SIG-M5 (cell line): Measurements from ENCODE around the gene RERE.
A peak's percentile ranks its signal among the peaks of the same experiment; 100 is the strongest.
"Not testable (repeated sequence)": the region's sequence is repeated elsewhere in the genome, so short reads cannot be mapped to it uniquely, and the experiment has no call there.

ENCODE experiments used
- DNase-seq: peaks from one replicate; lab custom pipeline; 2025; lab: John Stamatoyannopoulos, UW

RERE gene

DNA sequence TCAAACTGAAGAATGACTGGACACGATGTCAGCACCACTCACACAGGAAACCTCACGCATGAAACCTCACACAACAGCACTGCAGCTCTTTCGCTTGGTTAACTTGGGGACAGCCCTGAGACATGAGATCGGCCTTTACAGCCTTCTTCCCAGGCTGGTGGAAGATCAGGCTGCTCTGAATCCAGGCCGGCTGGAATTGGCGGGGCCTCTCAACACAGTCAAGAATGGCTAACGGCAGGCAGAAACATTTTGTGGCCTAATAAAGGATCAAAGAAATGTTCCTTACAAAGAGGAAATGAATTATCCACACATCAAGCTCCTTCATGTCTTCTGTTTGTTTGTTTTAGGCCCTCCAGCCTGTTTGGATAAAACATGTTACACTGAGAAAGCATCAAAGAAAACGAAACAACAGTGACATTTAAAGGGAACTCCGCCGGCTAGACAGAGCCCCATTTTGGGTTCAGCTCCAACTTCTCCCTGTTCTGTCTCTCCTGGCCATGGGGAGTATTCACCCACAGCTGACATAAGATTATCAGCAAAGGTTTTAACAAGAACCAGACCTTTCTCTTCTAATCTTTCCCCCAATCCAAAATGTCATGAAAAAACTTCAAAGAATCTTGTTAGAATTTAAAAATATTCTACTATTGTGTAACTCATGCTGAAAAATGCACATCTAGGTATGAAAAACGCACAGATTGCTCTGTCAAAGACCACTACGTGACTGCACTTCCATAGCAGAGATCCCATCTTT lies 368.4 kb downstream of the RERE start:
- DNase-seq: no peak

DNA sequence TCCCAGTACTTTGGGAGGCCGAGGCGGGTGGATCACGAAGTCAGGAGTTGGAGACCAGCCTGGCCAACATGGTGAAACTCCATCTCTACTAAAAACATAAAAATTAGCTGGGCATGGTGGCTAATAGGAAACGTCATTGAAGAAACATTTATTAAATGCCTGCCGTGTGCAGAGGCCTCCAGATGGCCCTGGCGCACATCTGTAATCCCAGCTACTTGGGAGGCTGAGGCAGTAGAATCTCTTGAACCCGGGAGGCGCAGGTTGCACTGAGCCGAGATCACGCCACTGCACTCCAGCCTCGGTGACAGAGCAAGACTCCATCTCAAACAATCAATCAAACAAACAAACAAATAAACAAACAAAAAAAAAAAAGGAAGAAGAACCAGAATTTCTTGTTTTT lies 368.9 kb downstream of the RERE start:
- DNase-seq: not testable (repeated sequence)

DNA sequence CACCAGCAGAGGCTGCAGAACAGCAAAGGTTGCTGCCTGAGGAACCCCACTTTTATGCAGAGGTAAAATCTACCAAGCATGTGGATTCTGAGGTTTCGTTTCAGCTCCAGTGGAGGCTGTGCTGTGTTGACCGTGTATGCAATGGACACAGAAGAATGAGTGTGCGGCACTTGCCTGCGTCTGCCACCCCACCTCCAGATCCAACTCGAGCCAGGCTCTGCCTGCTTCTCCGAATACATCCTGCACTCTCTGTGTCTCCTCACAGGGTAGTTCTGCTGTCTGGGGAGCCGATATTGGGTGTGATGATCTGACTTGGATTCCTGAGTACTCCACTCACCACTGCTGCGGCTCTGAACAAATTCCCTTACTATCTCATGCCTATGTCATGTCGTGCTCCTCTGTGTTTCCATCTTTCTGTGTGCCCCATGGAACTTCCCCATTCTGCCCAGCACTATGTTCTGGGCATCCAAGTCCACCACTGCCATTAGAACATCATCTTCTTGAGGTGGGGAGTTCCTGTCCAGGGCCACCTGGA lies 369.8 kb downstream of the RERE start:
- DNase-seq: no peak

GRCh38 chr1:8446119-8446518 lies 371.3 kb downstream of the RERE start:
- DNase-seq: not testable (repeated sequence)

DNA sequence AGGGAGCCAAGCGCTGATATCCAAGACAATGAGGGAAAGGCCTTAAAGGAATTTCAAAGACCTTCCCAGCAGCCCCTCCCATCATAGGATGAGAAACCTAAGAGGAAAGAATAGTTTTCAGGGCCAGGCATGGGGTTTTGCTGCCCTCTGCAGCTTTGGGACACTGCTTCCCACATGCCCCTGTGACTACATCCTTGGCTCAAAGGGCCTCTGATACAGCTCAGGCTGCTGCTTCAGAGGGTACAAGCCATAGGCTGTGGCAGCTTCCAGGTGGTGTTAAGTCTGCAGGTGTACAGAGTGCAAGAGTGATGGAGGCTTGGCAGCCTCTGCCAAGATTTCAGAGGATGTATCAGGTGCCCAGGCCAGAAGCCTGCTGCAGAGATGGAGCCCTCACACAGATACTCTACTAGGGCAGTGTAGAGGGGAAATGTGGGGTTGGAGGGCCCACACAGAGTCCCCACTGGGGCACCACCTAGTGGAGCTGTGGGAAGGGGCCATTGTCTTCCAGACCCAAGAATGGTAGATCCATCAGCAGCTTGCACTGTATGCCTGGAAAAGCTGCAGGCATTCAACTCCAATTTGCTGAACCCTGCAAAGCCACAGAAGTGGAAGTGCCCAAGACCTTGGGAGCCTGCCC lies 373.8 kb downstream of the RERE start:
- no peak for DNase-seq

GRCh38 chr1:8441426-8441825 lies 376.0 kb downstream of the RERE start:
- DNase-seq: no peak

DNA sequence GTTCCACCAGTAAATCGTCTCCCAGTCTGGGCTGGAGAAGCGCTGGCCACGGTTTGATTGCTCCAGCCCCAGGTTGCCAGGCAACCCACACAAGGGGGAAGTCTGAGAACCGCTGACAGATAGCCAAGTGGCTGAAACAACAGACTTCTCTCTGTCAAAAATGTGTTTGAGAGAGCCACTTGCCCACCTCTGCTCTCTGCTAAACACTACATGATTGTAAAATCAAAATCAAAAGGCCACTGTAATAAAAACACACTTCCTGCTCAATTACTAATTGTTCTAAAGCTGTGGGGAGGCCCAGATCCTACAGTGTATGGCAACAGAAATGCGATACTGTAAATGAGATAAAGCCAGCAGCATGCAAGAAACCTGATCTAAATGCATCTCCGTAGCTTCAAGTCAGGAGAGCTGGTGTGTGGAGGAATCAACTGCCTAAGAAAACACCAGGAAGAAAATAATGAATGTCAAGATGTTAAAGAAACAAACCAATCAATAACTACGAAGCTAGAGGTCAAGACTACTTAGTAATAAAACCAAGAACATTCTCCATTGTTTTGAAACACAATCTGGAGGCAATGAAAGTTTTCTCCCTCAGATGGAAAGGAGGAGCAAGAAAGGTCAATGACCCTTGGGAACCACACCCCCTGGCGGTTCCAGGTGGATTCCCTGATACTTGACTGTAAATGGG lies 378.3 kb downstream of the RERE start:
- no peak for DNase-seq

- no peak for DNase-seq
Observed at GRCh38 chr1:8438489-8438888, 379.0 kb downstream of the RERE start.

DNA sequence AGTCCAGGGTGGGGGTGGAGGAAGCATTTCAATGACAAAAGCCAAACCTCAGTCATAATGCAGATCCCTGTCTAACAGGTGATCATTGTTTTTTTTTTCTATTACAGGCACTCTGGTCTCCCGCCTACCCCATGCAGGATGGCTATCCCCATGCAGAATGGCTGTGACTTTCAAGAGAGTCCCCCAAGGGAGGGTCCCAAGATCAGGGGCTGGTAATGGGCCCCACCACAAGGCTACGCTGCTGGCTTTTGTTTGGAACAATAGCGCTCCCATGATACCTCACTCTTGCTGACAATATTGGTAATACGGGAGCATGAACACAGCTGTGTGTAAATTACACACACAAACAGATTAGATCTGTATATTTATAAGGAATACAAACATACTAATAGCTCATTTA lies 380.1 kb downstream of the RERE start:
- DNase-seq: no peak

DNA sequence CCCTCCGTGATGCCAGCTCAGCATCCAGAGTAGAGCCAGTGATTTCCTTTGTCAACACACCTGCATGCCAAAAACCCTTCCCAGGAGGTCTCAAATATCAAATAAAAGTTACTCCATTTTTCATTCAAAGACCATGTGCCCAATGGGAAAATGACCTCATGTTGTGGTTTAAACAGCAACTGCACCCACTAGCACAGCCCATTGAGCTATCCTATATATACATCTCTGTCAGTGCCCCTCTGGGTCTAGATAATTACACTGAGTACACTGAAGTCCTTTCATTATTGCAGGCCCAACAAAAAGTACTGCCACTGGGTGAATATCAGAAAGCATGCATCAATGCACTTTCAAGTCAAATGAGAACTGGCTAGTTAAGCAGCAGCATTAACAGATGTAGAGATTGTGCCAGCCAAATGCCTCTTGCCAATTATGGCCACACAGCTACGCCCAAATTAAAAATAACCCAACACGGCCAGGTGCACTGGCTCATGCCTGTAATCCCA lies 381.8 kb downstream of the RERE start:
- DNase-seq: no peak

- DNase-seq: no peak
Observed at GRCh38 chr1:8434101-8434500, 383.3 kb downstream of the RERE start.

DNA sequence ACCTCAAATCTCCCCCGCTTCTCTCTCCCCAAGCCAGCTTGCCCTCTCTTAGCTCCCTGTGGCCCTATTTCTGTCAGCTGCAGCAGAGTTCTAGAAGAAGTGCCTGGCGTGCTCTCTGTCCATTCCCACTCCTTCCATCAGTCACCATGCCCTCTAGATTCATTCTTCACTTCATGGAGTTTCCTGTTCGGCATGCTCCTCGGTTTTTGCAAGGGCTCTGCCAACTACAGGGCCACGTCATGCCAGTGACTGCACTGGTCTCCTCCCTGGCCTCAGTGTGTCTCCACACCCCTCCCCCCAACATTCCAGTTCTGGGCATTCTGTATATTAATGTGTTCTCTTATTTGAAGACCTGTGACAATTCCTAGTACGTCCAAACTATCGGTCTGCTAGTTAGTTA lies 385.7 kb downstream of the RERE start:
- DNase-seq: no peak

DNA sequence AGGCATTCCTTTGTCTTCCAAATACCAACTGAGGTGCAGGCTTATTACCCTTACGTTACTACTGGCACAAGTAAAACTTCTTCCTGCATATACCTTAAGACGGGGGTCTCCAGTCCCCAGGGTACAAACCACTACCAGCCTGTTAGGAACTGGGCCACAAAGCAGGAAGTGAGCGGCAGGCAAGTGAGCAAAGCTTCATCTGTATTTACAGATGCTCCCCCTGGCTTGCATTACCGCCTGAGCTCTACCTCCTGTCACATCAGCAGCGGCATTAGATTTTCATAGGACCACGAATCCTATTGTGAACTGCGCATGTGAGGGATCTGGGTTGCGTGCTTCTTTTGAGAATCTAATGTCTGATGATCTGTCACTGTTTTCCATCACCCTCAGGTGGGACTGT lies 386.4 kb downstream of the RERE start:
- no peak for DNase-seq

DNA sequence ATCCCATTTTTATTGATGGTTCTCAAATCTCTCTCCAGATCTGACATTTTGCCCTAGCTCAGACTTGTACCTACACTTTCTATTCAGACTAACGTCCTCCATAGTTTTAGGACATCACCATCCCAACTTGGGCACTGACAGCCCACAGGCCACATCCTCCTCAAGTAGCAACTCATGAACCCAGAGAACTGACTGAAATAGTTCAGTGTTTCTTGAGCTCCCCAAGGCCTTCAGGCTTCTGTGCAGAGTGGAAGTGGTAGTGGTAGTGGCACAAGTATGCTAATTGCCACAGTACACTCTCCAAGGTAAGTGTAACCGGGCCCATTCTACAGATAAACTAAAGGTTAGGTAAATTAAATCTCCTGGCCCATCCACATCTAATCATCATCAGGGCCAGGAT lies 387.0 kb downstream of the RERE start:
- DNase-seq: no peak

DNA sequence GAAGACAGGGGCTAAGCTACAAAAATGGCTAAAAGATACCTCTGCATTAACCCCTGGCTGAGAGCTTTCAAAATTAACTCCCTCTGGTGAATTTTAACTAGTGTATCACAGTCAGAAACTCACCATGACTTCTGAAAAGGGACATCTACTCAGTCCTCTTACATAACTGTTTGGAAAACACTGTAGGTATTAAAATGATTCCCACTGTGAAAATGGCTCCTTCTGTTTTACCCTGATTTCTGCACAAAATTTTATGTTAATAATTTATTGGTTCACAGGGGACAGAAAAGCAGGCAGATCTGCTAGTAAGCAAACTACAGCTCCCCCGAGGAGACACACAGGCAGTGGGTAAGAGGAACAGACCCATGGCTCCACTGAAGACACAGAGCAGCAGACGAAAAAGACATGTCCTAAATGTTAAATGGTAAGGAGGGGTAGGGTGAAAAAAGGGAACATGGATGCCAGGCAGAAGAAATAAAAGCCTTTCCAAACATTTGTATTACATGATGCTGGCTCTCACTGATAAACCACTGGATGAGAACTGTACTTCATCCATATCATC lies 387.8 kb downstream of the RERE start:
- no peak for DNase-seq

- DNase-seq: no peak
Observed at GRCh38 chr1:8428441-8428840, 389.0 kb downstream of the RERE start.

GRCh38 chr1:8427986-8428385 lies 389.5 kb downstream of the RERE start:
- DNase-seq: no peak

GRCh38 chr1:8427493-8427892 lies 389.9 kb downstream of the RERE start:
- DNase-seq: peak; percentile 80

DNA sequence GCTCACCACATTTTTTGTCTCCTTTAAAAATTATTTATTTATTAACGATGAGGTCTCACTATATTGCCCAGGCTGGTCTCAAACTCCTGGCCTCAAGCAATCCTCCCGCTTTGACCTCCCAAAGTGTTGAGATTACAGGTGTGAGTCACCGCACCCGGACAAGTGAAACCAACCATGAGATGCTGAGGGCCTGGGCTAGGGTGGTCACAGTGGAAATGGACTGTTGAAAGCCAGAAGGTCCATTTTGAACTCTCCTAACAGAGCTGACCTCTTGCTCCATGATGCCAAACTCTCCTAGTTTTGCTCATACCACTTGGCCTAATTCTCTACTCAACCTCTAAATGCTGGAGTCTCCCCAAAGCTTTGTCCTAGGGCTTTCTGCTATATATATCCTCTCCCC lies 390.4 kb downstream of the RERE start:
- no peak for DNase-seq

GRCh38 chr1:8425781-8426161 lies 391.7 kb downstream of the RERE start:
- no peak for DNase-seq

DNA sequence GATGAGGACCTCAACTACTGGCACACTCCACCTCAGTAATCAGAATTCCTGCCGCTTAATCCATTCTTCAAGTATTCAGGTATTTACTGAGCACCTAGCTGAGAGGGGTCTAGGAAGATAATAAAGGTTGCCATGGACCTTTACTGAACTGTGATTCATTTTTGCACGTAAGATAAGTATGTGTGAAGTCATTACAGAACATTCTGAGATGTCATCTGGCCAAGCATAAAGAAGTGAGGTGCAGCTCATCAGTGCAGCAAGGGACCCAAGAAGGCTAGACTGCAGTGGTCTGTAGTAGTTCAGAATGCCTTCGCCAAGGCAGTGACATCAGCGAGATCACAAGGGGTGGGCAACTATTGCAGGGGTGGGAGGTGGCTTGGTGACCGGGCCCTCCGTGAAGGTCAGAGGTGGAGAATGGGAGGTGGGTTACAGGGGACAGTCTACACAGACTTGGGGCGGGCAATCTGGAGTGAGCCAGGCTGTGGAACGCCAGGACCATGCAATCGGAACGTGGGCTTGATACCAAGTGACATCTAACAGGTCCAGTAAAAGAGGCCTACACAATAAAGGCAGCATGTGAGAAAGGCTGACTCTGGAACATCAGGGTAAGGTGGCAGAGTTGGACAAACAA lies 392.2 kb downstream of the RERE start:
- no peak for DNase-seq

- DNase-seq: peak; percentile 25
Observed at GRCh38 chr1:8424539-8425116, 392.8 kb downstream of the RERE start.
